ENCODE data around the gene MRPS2.
"Not testable (repeated sequence)": the region's sequence is repeated elsewhere in the genome, so short reads cannot be mapped to it uniquely, and the experiment has no call there.

MRPS2 gene

DNA sequence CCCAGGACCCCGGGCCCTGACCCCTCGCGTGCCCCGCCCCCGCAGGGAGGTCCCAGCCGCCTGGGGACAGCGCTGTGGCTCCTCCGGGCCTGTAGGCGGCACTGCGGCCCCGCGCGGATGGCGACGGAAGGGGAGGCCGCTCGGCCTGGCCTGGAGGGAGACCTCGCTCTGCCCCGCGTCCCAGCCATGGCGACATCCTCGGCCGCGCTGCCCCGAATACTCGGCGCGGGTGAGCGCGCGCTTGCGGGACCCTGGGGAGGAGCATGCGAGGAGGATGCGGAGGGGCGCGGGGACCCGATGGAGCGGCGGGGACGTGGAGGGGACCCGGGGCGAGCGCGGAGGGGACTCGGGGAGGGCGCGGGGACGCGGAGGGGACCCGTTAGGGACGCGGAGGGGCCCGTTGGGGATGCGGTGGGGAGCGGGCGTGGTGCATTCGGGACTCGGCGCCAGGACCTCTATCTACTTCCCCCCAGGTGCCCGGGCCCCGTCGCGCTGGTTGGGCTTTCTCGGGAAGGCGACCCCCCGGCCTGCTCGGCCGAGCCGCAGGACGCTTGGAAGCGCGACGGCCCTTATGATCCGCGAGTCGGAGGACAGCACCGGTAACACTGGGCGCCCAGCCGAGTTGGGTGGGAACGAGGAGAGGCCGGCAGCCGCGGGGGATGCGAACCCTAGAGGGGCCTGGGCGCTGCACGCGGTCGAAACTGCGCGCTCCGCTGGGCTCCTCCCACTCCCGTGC is at the start of gene MRPS2:
MRPS2 (plus strand) TSS at position 158 of the 736 bp plus-strand sequence; CDS start at position 187, 29 bp downstream.
- in situ Hi-C loops (cut with HindIII; ENCODE audit: low sequenced_read_pairs) = no loop called here

DNA sequence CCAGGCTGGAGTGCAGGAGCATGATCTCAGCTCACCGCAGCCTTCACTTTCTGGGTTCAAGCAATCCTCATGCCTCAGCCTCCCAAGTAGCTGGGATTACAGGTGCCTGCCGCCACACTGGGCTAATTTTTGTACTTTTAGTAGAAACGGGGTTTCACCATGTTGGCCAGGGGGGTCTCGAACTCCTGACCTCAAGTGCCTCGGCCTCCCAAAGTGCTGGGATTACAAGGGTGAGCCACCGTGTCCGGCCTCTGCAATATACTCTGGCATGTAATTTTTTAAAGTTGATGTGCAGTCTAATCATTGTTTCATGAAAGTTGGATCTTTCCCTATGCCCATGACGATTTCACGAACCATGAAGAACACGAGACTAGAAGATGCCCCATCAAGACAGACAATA is 49.5 kb upstream of the MRPS2 start:
- in situ Hi-C loops (cut with HindIII; ENCODE audit: low sequenced_read_pairs) = no loop called here

DNA sequence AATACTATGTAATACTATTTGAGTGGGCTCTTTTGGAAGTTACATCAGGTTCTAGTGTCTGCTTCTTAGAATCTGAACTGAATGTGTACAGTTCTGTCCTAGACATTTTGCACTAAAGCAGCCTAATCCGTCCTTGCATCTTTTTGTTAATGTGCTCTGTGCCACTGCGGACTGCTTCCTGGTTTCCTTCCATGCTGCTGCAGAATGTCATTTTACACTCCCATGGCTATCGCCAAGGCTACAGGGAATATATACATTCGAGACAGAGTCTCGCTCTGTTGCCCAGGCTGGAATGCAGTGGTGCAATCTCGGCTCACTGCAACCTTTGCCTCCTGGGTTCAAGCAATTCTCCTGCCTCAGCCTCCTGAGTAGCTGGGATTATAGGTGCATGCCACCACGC is 48.6 kb upstream of the MRPS2 start:
- in situ Hi-C loops (cut with HindIII; ENCODE audit: low sequenced_read_pairs) = not testable (repeated sequence)

DNA sequence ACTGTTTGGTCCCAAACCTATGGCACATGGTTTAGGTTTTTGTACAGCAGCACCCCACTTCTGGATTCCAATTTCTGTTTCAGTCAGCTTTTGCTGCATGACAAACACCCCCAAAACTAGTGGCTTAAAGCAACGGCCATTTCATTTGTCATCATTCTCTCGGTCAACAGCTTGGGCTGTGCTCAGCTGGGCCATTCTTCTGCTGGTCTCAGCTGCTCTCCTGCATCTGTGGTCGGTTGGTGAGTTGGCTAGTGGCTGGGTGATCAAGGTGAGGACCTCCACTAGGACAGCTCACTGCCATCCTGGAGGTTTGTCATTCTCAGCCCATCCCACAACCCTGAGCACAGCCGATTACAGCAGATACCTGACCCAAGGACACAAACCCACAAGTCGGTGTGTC is 45.7 kb upstream of the MRPS2 start:
- in situ Hi-C loops (cut with HindIII; ENCODE audit: low sequenced_read_pairs) = no loop called here

DNA sequence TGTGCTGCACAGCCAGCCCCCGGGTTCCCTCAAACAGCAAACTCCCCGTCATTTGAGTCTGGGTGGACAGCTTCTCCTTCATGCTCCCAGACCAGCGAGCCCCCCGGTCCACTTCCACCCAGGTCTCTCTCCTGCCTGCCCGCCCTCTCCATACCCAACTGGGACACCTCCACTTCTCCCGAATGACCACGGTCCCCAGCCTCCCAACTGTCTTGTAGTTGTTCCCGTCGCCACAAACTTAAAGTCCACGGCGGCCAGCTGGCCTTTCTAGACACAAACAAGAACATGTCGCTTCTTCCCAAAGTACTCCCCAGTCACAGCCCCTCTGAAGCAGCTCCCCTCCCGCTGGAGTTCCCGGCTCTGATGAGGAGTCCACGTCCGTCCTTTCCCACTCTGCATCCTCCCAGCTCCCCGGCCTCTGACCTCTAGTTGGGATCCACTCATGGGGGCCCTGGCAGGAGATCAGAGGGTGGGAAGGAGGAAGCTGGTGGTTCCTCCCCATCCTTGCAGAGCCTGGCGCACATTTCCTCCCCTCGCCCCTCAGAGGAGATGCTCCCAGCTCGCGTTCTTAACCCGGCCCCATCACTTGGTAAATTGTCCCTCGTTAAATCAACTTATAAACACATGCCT is 45.0 kb upstream of the MRPS2 start:
- in situ Hi-C loops (cut with HindIII; ENCODE audit: low sequenced_read_pairs) = no loop called here

DNA sequence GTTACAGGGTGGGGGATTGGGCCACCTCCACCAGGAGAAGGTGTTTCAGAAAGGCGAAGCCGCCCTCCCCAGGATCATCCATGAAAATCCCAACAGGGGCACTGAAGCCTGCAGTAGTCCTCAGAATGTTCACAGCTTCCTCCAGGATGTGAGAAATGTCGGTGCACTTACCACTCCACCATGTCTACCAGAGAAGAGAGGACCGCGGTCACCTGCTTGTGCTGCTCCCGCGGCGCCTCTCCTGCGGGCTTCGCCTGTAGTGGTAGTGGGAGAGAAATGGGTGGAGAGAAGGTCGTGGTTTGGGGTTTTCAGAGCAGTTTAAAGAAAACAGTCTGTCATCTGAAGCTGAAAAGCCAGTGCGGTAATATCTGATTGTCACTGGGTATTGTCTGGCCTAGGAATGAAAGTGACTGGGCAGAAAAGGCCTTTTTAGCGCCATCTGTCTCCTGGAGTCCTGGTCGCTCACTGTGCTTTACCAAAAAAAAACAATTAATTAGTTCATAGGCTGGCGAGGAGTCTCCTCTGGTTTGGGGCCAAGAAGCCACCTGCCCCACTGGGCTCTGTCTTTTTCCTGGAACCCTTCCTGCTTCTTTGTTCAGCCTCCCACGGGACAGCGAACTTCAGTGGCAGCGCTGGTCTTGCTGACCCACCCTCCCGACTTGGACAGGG is 43.9 kb upstream of the MRPS2 start:
- in situ Hi-C loops (cut with HindIII; ENCODE audit: low sequenced_read_pairs) = no loop called here

DNA sequence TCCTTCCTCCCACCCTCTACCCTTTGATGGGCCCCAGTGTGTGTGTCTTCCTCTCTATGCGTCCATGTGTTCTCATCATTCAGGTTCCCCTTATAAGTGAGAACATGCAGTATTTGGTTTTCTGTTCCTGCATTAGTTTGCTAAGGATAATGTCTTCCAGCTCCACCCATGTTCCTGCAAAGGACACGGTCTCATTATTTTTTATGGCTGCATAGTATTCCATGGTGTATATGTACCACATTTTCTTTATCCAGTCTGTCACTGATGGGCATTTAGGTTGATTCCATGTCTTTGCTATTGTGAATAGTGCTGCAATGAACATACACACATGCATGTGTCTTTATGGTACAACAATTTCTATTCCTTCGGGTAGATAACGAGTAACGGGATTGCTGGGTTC is 42.0 kb upstream of the MRPS2 start:
- in situ Hi-C loops (cut with HindIII; ENCODE audit: low sequenced_read_pairs) = not testable (repeated sequence)

DNA sequence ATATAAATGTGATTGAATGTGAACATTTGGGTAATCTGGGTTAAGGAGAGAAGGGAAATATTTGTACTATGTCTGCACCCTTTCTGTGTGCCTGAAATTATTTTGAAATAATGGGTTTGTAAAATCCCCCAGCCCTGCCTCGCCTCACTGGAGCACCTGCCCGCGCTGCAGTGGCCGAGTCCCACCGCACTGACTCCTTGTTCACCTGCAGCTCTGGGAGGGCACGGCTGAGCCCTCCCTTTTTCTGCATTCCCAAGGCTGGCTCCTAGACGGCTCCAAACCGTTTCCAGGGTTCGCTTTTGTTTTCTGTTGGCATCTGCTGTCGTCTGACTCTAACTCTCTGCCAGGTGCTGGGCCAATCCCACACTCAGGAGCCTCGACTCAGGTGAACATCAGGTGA is 38.5 kb upstream of the MRPS2 start:
- in situ Hi-C loops (cut with HindIII; ENCODE audit: low sequenced_read_pairs) = no loop called here

DNA sequence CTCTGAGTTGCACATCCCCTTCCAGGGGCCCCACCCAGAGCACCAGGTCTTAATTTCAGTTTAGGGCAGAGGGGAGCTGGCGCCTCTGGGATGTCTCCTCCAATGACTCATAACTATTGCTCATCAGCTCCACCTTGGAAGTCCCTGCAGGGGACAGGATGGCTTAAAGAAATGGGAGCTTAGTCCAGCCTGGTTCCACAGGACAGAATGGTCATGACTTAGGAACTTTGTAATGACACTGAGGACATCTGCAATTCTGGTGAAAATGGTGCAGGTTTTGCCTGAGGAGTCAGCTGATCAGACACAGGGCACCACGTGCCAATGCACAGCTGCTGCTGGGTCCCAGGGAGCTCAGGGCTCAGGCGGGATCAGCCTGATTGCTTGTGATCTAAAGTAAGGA is 37.3 kb upstream of the MRPS2 start:
- in situ Hi-C loops (cut with HindIII; ENCODE audit: low sequenced_read_pairs) = no loop called here

DNA sequence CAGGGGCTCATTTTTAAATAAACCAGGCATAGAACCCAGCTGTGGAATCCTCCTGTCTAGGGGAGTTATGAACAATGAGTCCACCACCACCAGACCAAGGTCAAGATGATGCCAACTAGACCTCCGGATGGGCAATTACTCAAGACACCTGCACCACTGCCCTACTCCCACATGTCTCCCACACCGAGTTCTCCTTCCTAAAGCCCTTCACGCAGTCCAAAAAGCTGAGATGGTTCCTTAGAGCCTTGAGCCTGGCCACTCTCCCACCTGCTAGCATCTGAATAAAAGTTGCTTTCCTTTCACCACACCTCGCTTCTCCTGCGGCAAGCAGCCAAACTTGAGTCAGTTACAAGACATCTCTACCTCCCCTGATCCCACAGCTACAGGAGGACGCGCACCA is 36.3 kb upstream of the MRPS2 start:
- in situ Hi-C loops (cut with HindIII; ENCODE audit: low sequenced_read_pairs) = no loop called here

DNA sequence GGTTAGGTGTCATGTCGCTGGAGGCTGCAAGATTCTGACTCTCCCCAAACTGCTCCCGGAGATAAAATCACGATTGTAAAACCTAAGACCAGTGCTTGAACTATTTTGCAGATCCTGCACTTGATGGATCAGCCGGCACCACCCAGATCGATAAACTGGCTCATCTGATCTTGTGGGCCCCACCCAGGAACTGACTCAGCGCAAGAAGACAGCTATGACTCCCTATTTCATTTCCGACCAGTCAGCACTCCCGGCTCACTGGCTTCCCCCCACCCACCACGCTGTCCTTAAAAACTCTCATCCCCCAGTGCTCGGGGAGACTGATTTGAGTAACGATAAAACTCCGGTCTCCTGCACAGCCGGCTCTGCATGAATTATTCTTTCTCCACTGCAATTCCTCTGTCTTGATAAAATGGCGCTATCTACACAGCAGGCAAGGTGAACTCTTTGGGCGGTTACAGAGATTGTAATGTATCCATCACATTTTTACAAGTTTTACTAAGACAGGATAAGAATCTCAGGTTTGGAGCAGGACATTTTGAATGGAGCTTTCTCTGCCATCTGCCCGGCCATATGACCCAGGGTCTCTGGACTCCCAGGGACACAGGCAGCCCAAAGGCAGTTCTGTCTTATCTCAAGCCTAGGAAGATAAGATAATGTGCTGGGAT is 31.5 kb upstream of the MRPS2 start:
- in situ Hi-C loops (cut with HindIII; ENCODE audit: low sequenced_read_pairs) = no loop called here

DNA sequence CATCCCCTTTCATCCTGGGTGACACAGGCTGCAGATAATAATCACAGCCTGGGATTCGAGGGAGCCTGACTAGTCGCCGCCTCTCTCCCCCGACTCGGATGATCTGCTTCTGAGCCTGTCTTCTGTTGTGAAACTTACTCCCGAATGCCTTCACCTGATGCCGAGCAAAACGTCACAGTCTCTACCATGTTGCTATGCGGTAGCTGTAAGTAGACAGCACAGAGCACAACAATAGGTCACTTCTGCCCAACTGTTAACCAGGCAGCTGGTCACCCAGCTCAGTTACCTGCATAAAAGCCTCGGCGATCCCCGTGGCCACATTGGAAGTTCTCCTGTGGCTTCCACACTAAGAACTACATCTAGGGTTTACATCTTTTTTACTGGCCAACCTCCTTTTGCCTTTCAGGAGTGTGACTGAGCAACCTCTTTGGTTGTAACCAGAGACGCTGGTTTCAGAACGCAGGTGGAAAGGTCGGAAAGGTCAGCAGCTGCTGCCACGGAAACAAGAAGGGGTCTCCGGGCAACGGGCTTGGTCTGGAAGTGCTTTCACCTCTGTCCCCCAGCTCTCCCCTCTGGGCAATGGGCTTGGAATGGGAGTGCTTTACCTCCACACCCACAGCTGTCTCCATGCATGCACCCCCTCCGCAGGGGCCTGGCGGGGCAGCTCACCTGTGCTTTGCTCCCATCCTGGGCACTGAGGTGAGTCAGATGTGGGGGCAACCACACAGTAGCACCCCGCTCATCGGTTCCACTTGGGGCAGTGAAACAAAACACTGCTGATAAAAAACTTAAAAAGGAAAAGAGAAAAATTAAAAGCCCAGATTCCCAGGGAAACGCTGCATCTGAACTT is 28.5 kb upstream of the MRPS2 start:
- in situ Hi-C loops (cut with HindIII; ENCODE audit: low sequenced_read_pairs) = no loop called here

DNA sequence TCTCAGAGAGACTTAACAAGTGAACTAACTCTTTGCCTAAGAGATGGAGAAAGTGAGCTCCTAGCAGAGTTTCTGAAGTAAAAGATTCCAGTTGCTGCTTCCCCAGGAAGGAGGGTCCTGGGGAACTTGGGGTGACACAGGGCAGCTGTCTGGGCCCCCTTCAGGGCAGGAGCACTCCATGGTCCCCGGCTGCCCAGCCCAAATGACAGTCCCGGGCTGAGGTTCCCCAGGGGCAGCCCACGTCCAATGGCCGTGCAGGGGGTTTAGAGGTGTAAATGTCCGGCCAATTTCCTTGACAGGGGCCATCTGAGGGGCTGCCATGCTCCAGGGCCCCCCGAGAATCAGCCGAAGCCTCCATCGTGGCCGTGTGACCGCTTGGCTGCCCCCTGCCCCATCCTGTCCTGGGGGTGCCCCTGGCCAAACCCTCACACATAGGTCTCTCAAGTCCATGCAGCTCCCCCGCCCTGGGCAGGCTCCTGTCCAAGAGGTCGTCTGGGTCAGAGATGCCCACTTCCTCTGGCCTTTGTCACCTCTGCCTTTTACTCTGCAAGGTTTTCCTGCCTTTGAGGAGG is 26.4 kb upstream of the MRPS2 start:
- in situ Hi-C loops (cut with HindIII; ENCODE audit: low sequenced_read_pairs) = no loop called here

DNA sequence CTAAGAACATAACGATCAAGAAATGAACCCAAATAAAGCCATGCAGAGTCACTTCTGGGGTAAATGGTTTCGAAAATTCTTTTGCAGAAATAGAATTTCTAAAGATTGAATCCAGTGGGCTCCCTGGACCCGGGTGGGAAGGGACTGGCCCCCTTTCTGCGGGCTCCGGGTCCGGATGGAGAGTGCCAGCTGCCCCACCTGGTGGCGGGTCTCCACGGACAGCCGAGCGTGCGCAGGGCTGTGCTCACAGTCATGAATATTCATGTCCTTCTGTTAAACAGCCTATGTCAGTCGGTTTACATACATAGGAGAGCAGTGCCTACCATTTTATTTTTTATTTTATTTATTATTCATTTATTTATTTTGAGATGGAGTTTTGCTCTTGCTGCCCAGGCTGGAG is 25.6 kb upstream of the MRPS2 start:
- in situ Hi-C loops (cut with HindIII; ENCODE audit: low sequenced_read_pairs) = no loop called here

DNA sequence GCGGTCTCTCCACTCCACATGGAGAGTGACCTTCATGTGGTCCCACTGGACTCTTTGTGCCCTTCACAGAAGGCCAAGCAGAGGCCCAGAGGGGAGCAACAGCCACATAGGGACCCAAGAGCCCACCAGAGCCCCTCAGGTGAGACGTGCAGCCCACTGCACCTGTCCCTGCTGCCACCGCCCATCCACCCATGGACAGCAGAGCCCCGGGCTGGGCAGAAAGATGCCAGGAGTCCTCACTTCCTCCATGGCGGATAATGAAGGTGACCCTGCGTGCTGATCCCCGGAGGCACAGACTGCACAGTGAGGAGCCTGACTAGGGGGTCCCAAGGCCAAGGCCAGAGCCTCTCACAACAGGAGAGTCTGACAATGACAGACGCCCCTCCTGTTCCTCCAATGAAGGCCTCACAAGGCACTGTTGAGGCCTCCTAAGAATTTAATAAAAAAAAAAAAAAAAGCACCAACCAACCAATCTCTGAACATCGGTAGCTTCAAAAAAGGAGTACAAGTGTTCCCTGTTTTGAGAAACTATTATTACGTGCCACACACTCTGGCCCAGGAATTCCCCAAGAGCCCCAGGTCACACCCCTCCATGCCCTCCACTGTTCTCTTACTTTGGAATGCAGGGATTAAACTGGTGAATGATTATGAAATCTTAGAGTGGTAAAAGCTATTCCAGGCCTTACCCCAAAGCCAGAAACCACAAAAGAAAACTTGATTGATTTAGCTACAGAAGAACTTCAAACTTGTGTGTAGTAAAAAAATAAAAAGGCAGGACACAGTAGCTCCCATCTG is 23.7 kb upstream of the MRPS2 start:
- in situ Hi-C loops (cut with HindIII; ENCODE audit: low sequenced_read_pairs) = no loop called here

DNA sequence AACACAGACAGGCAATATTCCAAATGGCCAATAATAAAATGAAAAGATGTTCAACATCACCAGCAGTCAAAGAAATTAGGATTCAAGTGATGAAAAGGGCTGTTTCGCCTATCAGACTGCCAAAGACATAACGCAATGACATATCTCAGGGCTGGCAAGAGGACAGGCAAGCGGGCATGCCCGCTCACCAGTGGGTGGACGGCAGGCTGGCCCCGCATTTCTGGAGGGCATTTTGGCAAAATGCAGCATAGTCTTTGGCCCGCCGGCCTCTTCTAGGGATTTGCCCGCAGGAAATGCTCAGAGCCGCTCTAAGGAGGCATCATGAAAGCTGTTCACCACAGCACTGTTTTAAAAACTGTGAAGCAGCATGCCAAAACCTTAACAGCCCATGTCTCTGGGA is 22.3 kb upstream of the MRPS2 start:
- in situ Hi-C loops (cut with HindIII; ENCODE audit: low sequenced_read_pairs) = no loop called here

DNA sequence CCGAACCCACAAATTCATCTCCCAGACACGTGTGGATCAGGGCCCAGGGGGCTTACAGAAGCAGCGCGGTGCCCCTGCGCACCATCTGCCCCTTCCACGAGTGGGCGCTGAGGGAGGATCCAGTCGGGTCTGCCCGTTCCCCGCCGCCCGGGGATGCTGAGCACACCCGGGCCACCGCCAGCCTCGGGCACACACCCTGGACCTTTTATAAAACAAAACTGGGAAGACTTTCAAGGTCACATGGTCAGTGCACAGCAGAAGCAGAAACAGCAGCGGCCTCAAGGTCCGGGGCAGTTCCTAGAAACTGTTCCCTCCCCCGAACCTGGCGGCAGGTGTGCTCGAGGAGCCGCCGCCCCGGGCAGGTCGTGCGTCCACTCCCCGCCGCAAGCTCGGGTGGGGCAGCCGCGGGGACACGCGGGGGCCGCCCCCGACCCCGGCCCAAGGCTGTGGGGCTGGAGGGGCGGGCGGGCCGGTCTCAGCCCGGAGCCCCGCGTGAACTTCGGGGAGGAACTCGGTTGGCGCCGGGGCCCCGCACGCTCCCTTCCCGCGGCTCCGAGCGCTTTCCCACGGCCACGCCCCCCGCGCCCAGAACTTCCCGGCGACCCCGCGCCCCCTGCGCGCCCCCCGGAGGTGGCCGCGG is 21.5 kb upstream of the MRPS2 start:
- in situ Hi-C loops (cut with HindIII; ENCODE audit: low sequenced_read_pairs) = no loop called here

DNA sequence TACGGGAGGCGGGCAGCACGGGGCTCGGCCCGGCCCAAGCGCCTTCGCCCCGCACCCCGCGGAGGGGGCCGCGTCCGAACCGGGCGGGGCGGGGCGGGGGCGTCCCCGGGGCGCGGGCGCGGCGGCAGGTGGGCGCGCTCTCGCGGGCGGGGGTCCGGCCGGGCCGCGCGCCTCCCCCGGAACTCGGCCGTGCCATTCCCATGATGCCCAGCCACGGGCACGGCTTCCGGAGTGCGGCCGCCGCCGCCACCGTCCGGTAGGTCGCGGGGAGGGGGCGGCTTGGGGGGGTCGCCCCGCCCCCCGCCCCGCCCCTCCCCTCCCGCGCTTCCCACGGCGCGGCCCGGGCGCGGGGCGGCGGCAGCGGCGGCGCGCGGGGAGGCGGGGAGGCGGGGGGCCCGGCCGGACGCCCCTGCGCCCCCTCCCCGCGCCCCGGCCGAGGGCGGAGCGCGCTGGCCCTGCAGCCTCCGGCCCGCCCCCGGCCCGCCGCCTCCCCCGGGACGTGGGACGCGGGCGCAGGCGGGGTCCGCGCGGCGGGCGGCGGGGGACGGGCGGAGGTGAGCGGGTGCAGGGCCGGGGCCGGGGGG is 20.9 kb upstream of the MRPS2 start, which contains the start of gene PPP1R26:
PPP1R26 (plus strand) TSS at position 314 of the 584 bp plus-strand sequence. CDS start 4,729 bp downstream, outside the sequence.
- in situ Hi-C loops (cut with HindIII; ENCODE audit: low sequenced_read_pairs) = no loop called here
